ENCODE measurements around the gene C2orf68.
"Not testable (repeated sequence)": the region's sequence is repeated elsewhere in the genome, so short reads cannot be mapped to it uniquely, and the experiment has no call there.

Gene C2orf68

DNA sequence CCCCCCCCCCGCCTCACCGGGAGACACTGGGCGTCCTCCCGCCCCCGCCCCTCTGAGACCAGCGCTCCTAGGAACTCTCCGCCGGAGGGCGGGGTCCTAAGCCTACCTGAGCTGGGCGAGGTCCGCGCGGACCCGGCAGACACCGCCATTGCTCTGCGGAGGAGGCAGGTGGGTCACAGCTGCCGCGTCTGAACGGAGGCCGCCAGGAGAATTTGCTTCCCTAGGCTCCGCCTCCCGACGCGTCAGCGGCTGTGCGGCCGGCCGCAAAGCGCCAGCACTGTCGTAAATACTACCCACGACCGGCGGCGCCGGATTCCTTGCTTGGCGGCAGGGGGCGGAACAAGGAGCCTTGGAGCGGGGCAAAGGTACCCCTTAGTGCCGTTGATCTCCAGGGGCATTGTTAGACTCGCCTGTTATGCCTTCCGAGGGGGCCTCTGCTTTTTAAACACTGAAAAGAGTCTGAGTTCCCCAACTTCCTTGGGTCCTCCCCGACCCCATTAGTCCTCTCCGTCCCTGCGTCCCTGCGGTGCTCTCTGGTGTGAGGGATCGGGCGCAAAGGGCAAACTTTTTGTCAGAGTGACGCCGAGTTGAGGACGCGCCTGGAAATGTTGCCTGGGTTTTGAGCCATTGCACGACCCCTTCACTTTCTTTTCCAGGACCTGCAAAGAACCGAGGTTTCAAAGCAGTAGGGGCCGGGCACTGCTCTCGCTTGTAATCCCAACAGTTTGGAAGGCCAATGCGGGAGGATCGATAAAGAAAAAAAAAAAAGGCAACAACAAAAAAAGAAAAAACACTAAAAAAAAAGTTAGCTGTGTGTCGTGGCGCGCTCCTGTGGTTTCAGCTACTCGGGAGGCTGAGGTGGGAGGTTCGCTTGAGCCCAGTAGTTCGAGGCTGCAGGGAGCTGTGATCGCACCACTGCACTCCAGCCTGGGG, 50.3 kb downstream of the C2orf68 start, which contains the start of gene GGCX:
Gene GGCX (minus strand): TSS at position 214 of the 933 bp plus-strand sequence. CDS start 65 bp downstream, at position 149.
- Mint-ChIP-seq H3K4me3 (peak within 1 kb of the TSS; percentile 91), H3K9me3 (no peaks in the 10 kb centered on the region), H3K27me3 (ENCODE audit: low read depth) (peaks cover 4% of the 10 kb centered on the region), H3K4me1 (ENCODE audit: low read depth) (peaks cover 22% of the 10 kb centered on the region), H3K36me3 (ENCODE audit: low read depth) (no peaks in the 10 kb centered on the region), H3K27ac (peak within 1 kb of the TSS; percentile 93)

DNA sequence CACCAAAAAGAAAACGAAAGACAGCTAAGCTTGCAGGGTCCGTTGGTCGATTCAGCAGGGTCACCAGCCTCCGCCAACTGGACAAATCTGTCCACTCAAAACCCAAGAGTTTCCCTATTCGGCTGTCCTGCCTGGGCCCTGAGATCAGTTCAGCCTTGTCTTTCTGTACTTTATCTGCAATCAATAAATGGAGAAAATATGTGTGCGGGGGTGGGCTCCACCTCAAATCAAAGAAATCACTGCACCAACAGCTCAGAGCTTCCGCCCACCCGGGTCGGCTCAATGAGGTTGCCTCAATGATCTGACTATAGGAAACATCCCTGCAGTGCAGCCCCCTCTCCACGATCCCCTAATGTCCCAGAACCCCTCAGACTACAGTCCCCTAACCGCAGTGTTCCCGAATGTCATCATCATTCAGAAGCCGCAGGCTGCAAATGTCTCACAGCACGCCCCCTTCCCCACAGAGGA, 51.0 kb downstream of the C2orf68 start:
- Mint-ChIP-seq H3K27ac (peak overlapping the region; percentile 93), H3K4me3 (peak overlapping the region; percentile 91), H3K9me3 (no peaks in the 10 kb centered on the region), H3K4me1 (ENCODE audit: low read depth) (peaks cover 22% of the 10 kb centered on the region), H3K27me3 (ENCODE audit: low read depth) (peaks cover 4% of the 10 kb centered on the region), H3K36me3 (ENCODE audit: low read depth) (peaks cover 2% of the 10 kb centered on the region)

DNA sequence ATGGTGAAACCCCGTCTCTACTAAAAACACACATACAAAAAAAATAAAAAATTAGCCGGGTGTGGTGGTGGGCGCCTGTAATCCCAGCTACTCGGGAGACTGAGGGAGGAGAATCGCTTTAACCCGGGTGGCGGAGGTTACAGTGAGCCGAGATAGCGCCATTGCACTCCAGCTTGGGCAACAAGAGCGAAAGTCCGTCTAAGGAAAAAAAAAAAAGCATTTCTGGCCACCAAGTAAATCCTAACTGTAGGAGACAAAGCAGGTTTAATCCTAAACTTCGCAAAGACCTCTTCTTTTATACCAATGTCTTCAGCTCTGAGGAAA, 51.5 kb downstream of the C2orf68 start:
- peaks cover 22% of the 10 kb centered on the region for H3K4me1 Mint-ChIP-seq (ENCODE audit: low read depth)
- peak overlapping the region; percentile 91 for H3K4me3 Mint-ChIP-seq
- H3K9me3 Mint-ChIP-seq; H3K36me3 Mint-ChIP-seq (ENCODE audit: low read depth); H3K27me3 Mint-ChIP-seq (ENCODE audit: low read depth): not testable (repeated sequence)
- H3K27ac Mint-ChIP-seq = peak overlapping the region; percentile 93

GRCh38 chr2:85558160-85558559, 53.7 kb downstream of the C2orf68 start:
- no peak overlapping the region for H3K4me3 Mint-ChIP-seq
- peaks cover 16% of the 10 kb centered on the region for H3K4me1 Mint-ChIP-seq (ENCODE audit: low read depth)
- H3K9me3 Mint-ChIP-seq = no peaks in the 10 kb centered on the region
- no peak overlapping the region for H3K27ac Mint-ChIP-seq
- H3K36me3 Mint-ChIP-seq (ENCODE audit: low read depth) = peaks cover 15% of the 10 kb centered on the region
- H3K27me3 Mint-ChIP-seq (ENCODE audit: low read depth) = no peaks in the 10 kb centered on the region

DNA sequence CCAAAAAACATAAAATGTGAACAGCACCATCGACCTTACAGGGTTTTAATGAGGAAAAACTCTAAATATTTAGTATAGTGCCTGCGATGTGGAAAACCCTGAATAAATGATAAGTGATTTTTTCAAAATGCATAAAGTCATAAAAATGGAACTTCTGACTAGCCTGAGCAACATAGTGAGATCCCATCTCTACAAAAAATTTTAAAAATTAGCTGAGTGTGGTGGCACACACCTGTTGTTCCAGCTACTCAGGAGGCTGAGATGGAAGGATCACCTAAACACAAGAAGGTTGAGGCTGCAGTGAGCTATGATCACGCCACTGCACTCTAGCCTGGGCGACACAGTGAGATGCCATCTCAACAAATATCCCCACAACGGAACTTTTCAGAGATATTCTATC, 54.7 kb downstream of the C2orf68 start:
- H3K4me1 Mint-ChIP-seq (ENCODE audit: low read depth) = peaks cover 18% of the 10 kb centered on the region
- no peaks in the 10 kb centered on the region for H3K9me3 Mint-ChIP-seq
- H3K27ac Mint-ChIP-seq = no peak overlapping the region
- no peaks in the 10 kb centered on the region for H3K27me3 Mint-ChIP-seq (ENCODE audit: low read depth)
- H3K36me3 Mint-ChIP-seq (ENCODE audit: low read depth) = peaks cover 24% of the 10 kb centered on the region
- H3K4me3 Mint-ChIP-seq = no peak overlapping the region
